OCI-LY3 (cell line): Measurements from ENCODE around the gene ACOXL.

ENCODE experiments used
- EZH2phosphoT487 ChIP-seq: fragments of 200-600 bp; shearing (Covaris generic); IDR thresholded peaks from 2 replicates; pipeline ENCODE4 v1.6.1; 2018; ENCODE audit warnings: antibody characterized with exemption, mixed run types, low read depth
- TF ChIP-seq, protein P1 (sequence below): fragments of 200-600, 300-600 bp; sonication (generic); IDR thresholded peaks from 2 replicates; pipeline ENCODE4 v1.5.1; 2014; ENCODE audit warnings: antibody characterized with exemption, low read length, low read depth

DNA sequence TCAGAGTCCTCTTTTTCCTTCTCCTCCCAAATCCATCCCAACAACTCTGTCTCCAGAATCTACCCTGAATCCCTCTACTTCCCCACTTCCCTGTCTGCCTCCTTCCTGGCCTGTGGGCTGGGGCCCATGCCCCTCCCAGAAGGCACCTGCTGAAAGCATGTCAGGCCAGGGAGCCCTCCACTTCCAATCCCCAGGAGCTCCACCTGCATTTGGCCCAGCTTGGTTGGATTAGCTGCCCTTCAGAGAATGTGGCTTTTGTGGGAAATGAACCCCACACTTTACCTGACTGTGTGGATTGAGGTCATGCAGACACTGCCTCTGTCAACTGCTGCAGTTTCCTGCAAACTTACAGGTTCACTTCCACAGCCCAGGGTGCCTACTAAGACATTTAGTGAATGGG lies 58.5 kb downstream of the ACOXL start:
- TF ChIP-seq, protein P1, sequence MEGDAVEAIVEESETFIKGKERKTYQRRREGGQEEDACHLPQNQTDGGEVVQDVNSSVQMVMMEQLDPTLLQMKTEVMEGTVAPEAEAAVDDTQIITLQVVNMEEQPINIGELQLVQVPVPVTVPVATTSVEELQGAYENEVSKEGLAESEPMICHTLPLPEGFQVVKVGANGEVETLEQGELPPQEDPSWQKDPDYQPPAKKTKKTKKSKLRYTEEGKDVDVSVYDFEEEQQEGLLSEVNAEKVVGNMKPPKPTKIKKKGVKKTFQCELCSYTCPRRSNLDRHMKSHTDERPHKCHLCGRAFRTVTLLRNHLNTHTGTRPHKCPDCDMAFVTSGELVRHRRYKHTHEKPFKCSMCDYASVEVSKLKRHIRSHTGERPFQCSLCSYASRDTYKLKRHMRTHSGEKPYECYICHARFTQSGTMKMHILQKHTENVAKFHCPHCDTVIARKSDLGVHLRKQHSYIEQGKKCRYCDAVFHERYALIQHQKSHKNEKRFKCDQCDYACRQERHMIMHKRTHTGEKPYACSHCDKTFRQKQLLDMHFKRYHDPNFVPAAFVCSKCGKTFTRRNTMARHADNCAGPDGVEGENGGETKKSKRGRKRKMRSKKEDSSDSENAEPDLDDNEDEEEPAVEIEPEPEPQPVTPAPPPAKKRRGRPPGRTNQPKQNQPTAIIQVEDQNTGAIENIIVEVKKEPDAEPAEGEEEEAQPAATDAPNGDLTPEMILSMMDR: no peak
- TF ChIP-seq EZH2phosphoT487: no peak
